Effector CD4-positive, alpha-beta T cell (primary cell): ENCODE results near the gene TXK.
"Not testable (repeated sequence)": the region's sequence is repeated elsewhere in the genome, so short reads cannot be mapped to it uniquely, and the experiment has no call there.

Experiments
- DNase-seq: peaks from one replicate; pipeline ENCODE4 v3.0.0-alpha.2; 2020
- total RNA-seq: gene quantifications from one replicate; lab custom pipeline; 2026; lab: John Stamatoyannopoulos, UW

Gene TXK
- 109 reads per million, percentile 84 among the genes with 10 or more reads in this experiment for total RNA-seq

DNA sequence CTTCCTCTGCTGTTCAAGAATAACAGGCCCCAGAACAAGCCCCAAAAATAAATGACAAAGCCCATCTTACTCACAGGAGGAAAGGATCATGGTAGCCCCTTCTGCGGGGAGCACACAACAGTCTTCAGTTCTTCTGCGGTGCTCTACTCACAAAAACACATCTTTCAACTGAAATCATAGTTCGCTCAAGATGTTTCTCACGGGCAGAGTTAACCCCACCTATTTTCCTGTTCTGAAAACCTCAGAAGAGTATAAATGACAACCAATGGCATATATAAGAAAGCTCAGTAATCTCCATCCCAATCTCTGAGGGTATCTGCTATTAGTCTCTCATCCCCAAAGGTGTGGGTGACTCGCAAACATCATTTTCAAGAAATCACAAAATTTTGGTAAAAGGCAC lies at the start of gene TXK:
Gene TXK, minus strand, starts transcription at position 170 of the 400 bp plus-strand sequence. Its CDS starts 80 bp downstream, at position 90.
- no peak for DNase-seq

DNA sequence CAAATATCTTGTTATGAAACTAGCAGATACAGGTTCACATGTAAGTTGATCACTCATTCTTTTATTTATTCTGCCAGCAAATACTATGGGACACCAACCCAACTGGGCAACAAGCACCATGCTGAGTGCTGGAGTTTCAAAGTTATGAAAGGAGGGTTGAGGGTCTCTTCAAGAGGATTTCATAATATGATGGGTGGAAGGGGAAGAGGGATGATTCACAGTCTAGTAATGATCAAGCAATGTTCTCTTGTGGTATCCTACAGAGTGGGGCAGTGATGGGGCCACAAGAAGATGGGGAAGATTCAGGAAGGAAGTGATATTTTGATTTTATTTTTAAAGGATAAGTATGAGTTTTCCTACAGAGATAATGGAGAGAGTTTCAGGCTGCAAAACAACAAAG lies 46.2 kb upstream of the TXK start:
- DNase-seq = no peak

DNA sequence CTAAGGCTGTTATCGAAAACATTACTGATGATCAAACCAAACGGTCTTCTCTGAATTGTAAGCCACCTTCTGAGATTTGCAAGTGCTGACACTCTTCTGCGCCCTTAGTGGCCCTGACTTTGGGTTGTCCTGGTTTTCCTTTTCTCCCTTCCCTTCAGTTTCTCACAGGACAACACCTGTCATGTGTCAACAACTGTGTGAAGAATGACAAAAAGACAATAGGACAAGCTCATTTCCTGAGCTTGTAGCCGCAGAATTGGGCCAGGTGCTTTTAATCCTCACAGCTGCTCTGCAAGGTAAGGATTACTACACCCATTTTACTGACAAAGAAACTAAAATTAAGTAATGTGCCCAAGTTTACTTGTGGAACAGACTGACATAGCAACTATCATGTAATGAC lies 44.9 kb upstream of the TXK start:
- DNase-seq = no peak

DNA sequence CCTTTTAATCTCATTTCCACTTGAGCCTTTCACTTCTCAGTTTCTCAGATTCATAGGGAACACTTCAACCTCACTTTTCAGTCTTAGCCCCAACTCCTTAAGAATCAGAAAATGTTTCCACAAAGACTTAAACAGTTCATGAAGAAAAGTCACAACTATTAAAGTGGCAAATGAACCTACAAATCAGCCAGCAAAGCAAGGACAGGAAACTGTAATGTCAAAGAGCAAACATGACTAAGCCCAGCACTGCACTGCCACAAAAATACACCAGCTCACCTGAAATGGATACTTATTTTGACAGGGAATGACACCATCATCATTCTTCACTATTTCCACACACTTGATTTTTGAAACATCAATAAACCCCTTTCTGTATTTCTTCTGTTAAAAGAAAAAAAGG lies 41.8 kb upstream of the TXK start:
- DNase-seq = no peak

DNA sequence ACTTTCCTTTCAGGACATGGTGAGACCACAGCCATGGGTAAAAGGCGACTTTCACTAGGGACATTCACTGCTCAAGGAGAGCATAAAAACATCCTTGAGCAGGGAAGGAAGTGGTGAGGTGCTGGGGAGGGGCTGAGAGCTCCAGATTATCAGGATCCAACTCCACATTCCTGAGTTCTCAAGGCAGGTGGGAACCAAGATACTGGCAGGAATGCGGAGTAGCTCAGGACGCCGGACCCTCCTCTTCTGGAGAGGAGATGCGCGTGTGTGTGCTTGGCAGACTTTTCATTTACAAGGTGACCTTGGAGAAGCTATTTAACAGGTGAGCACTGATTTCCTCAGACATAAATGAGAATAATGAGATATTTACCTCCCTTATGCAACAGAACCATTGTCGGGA lies 41.3 kb upstream of the TXK start:
- DNase-seq = no peak

DNA sequence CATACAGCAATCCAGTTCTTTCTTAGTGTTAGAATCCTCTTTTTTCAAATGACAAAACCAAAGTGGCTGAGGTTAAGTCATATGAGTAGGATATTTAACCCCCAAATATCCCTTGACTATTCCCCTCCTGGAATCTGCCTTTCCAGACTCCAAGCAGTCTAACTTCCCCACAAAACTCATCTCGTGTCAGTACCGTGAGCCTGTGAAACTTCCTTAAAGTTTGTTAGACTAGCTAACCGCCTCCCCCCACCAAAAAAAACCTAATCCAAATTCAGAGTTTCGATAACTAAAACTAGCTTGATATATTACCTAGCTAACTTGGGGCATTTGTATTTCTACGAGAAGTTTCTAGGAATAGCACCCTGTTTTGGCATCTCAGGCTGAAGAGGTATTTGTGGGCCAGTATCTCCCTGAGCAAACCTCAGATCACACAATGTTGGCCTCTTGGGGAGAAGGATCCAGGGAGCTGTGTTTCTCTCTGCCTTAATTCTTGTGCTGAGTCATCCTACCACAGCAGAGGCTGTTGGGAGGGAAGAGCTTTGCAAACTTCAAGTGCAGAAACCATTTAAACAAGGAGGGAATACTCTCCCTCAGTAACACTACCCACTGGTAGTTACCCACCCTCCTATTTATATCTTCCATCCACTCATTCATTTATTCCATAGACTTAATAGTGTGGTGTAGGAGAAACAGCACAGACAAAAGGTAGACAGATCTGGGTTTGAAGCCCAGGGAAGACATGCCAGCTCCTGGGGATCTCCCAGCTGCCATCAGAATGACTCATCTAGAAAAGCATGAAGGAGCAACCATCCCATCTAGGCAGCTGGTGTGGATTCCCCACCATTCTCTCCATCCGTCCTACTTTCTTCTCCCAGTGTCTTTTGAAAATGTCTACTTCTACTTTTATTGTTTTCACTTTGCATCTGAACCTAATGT lies 39.3 kb upstream of the TXK start:
- DNase-seq = no peak

DNA sequence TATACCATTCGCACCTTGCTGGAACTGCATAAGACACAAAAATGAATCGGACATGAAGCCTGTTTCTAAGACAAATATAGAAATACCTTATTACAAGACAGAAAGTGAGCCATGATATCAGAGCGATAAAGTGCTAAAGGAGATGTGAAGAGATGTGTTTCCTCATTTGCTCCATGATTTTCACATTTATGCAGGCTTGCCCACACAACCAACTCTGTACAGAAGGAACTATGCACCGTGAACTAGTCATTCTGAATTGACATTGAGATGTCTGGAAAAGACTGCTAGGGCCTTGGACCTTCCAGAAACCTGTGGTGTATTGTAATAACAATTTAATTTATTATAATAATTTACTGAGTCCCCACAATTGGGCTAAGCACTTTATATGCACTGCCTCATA lies 38.6 kb upstream of the TXK start:
- DNase-seq = no peak

DNA sequence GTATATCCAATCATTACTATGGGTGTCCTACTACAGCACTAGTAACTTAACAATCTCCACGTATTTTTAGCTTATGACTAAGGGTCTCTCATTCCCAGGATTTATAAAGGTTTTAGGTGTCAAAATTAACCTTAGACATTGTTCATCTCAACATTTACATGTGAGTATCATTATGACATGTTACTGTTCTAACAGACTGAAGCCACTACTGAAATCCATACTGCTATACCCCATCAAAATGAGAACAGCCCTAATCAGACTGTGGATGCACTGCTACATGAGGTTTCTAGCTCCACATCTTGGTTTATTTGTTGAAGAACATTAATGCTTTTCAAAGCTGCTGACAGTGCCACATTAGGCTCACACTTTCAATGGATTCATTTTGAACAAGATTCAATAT lies 35.6 kb upstream of the TXK start:
- DNase-seq = no peak

DNA sequence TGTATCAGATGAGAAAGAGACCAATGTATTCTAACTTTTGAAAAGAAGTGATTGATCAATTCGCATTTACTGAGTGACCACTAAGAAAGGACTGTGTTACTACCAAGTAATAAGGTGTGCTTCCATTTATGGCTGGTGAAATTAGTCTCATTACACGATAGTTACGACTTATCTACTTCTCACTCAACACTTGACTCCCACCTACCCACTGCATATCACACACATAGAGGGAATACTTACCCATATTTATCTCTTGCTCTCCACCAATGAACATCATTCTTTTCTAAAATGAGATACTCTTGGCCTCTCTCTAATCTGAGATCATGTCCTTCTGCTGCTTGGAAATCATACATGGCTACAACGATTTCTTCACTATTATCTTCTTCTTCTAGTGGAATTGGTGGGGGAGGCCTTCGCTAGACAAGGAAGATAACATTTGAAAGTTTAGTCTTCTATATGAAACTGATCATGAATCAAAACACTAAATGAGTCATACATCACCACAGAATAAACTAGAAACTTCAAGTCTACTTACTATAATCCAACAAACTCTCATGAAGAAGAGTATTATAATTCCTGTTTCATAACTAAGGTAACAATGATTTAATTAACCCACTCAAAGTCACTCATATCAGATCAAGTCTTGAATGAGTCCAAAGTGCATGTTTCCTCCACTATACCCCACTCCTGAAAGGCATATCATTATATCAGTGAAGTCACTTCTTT lies 33.7 kb upstream of the TXK start:
- DNase-seq = no peak

DNA sequence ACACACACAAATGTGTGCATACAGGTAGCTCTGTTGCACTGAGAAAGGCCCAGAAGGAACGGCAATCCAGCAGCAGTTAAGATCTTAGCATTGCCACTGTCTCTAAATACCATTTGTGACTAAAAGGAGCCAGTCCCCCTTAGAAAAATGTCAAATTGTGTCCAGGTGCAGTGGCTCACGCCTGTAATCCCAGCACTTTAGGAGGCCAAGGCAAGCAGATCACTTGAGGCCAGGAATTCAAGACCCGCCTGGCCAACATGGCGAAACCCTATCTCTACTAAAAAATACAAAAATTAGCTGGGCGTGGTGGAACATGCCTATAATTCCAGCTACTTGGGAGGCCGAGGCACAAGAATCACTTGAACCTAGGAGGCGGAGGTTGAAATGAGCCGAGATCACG lies 30.5 kb upstream of the TXK start:
- not testable (repeated sequence) for DNase-seq

DNA sequence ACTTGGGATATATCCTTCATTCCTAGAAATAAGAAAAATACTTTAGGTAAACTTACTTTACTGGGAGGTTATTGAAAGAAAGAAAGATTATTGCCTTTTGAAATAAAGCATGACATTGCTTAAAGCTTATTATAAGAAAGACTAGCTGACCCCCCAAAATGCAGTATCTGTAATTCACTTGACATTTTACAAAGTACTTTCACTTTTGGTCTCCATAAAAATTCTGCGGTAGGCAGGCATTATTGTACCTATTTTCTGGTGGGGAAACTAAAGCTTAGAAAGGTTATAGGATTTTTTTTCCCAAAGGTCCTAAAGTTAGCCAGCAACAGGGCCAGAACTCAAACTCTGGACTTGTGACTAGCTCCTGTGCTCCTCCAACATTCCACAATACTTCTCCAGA lies 29.7 kb upstream of the TXK start:
- DNase-seq = no peak

DNA sequence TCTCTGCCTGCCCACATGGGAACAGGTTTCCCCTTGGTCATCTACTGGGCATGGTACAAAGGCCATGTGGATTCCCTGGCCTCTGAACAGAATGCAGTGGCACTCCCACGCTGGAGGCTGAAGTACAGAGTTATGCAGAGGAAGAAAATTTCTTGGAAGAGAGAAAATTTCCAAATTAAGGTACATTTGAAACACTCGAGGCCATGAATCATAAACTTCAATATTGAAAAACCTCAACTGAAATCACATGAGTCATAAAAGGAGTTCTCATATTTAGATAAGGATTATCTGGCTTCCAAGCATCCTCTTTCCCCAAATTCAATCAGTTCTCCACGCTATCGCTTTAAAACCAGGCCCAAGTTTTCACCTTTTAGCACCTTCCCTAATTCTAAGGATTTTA lies 28.1 kb upstream of the TXK start:
- no peak for DNase-seq

DNA sequence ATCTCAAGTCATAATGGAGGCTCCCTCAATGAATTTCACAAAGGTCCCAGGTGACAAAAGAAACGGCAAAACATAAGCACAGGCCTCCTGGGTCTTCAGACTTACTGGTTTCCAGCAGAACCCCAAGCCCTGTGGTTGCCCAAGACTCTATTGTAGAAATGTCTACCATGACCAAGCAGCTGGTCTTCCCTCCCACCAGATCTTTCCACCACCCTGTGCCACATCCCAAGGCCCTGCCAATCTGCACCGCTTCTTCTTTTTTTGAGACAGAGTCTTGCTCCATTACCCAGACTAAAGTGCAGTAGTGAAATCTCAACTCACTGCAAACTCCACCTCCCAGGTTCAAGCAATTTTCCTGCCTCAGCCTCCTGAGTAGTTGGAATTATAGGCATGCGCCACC lies 23.2 kb upstream of the TXK start:
- DNase-seq = no peak

DNA sequence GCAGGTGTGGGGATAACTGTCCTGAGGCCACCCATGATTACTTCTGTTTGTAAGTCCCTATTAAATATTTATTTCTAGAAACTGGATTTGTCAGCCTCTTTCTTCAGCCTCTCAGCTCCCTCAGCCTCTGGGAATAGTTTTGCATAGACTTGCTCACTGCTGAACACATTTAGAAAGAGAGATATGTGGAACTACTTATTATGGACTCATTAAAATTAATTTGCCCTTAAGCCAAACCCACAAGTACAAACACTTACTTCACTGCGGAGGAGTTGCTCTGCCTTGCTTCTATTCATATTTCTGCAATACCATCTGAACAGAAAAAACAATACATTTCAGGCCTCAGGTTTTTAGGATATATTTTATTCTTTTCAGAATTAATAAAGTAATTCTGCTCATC lies 22.4 kb upstream of the TXK start:
- DNase-seq = no peak

DNA sequence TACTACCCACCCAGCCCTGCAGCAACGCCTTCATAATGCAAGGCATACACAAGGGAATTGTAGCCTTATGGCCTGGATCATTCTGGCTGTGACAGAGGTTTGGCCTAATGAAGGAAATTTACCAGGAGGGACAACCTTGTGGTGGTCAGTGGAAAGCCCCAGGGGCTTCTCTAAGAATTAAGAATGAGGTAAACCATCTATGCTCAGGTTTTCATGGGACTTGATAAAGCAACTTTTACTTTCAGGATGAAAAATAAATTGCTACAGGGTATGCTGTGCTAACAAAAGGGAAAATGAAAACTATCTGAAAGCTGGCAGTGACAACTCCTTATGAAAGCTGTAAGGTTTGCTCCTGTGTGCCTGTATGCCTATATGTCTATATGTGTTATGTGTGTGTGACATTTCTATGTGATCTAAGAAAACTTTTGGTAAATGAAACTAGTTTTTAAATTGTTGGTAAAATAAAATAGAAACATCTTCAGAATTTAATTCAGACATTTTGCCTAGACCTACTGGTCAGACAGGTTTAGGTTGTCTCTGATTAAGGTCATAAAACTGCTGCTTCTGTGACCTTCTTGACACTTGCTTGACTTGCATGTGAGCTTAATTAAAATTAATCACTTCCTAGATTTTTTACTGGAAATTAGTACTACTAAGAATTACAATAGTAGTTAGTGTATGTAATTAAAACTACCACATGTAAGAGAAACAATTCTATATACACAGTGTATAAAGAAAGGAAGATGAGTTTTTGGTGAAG lies 19.9 kb upstream of the TXK start:
- no peak for DNase-seq

DNA sequence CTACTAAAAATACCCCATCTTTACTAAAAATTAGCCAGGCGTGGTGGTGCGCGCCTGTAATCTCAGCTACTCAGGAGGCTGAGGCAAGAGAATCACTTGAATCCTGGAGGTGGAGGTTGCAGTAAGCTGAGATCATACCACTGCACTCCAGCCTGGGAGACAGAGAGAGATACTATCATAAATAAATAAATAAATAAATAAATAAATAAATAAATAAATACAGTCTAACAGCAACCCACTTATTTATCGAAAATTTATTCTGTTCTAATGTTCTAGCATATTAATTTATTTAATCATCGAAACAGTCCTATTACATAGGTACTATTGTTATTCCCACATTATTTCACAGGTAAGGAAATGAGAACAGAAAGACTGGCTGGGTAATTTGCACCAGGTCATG lies 18.2 kb upstream of the TXK start:
- no peak for DNase-seq

DNA sequence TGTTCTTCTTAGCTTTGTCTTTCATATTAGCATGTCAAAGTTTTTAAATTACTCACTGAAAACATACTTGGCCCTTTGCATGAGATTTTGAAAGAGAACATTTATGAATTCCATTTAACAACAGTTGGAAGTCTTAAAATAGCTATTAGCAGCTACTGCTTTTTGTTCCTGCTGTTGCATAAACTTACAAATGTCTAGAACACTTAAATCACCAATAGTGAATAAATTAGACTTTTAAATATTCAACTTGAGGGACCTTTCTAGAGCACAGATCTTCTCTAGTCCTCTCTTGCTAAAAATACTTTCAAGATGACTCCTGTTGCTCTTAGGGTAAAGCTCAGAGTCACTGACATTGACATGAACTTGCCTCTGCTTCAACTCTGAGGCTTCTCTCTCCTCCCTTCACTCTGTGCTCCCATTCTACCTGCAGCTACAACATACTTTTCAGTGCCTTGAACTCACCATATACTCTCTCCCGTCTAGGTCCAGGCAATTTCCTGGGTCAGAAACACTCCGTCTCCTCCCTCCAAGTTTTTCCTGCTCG lies 15.8 kb upstream of the TXK start:
- no peak for DNase-seq

DNA sequence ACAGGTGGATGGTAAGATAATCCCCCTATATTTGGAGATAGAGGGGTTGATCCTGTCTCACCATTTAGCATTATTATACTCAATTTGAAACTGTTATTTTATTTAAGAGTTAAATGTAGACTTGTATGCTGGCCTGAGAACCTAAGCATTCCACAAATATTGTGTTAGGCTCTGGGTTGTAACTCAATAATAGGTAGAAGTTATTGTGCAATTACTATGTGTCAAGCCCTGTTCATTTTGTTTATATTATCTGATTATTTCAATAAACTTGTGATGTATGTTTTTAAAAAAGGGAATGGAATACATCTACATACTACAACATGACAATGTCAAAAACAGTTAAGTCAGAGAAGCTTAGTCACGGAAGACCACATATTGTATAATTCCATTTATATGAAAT lies 13.6 kb upstream of the TXK start:
- no peak for DNase-seq

DNA sequence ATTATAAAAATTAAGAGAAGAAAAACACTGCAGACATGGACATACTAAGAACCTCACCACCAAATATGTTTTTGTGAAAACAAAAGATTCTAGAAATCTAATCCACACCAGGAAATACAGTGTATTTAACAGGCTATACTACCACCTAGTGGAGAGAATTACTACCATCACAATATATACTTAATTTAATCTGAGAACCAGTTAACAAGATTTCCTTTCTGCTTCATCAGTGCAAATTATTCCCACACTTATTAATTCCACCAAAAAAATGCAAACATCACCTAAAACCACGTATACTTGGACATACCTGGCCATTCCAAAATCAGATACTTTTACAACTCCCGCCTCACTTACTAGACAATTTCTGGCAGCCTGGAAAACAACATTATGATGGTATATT lies 7.0 kb upstream of the TXK start:
- DNase-seq = no peak

DNA sequence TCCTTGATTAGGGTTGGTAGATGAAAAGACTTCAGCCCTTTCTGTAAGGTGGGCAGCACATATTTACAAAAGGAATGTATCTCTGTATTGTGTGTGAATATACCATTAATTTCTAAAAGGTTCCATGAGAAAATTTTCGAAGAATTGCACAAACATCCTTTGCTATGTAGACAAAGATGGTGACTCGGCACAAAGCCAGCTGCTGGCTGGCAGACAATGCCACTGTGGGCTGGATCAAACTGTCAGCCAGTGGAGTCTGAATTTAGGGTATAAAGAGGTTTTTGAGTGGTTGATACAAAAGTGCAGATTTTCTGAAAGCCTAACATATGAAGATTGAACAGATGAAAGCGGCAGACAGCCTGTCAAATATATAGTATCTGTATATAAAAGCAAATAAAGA lies 5.6 kb upstream of the TXK start:
- no peak for DNase-seq

DNA sequence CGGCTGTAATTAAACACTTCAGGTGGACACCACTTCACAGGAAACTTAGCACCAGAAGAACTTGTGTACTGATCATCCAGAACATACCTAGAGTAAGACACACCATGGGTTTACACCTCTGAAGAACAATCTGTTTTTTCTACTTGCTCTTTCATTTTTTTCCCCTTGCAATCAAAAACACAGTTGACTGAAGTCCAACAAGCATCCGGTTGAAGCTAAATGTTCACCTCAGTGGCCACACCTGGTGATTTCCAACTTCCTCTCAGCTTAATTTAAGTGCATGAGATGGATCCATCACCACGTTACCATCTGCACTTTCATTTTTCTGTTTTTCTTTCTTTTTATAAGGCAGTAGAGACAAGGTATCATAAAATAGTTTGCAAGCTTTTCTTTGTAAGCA lies 4.9 kb upstream of the TXK start:
- DNase-seq = no peak

DNA sequence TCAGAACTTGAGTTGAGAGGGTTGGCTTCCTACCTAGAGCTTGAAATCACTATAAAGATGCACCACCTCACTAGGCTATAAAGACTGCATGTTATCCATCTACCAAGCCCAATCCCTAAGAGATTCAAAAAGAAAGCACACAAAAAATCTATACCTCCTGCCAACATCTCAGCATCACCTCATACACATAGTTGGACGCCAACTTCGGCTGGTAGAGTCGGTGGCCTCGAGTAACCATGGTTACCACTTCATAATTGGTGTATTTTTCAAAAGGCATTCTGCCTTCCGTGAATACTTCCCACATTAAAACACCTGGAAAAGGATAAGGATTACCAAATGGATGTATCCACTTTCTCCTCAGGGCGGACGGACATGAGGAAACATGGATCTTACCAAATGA lies 4.5 kb upstream of the TXK start:
- DNase-seq = no peak

DNA sequence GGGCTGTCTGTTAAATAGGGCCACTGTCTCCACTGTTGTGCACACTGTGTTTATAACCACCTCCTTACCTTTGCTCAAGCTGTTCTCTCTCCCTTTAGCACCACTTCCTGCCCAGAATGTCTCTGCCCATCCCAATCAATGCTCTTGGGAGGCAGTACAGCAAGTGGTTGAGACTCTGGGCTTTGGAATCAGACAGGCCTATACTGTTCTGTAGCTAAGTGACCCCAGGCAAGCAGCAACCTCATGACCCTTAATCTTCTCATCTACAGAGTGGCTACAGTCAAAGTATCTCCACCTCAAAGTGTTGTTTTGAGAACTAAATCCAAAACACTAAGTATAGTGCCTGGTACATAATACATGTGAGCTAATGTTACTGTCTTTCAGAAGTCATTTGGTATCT lies 3.8 kb upstream of the TXK start:
- no peak for DNase-seq
